Inflammatory macrophage treated with lipopolysaccharide for 4 hours (primary cell): ENCODE data around the gene MAP1A.

Experiments used
- DNase-seq: peaks from one replicate; pipeline ENCODE4 v3.0.0-alpha.2; 2020

Gene MAP1A

DNA sequence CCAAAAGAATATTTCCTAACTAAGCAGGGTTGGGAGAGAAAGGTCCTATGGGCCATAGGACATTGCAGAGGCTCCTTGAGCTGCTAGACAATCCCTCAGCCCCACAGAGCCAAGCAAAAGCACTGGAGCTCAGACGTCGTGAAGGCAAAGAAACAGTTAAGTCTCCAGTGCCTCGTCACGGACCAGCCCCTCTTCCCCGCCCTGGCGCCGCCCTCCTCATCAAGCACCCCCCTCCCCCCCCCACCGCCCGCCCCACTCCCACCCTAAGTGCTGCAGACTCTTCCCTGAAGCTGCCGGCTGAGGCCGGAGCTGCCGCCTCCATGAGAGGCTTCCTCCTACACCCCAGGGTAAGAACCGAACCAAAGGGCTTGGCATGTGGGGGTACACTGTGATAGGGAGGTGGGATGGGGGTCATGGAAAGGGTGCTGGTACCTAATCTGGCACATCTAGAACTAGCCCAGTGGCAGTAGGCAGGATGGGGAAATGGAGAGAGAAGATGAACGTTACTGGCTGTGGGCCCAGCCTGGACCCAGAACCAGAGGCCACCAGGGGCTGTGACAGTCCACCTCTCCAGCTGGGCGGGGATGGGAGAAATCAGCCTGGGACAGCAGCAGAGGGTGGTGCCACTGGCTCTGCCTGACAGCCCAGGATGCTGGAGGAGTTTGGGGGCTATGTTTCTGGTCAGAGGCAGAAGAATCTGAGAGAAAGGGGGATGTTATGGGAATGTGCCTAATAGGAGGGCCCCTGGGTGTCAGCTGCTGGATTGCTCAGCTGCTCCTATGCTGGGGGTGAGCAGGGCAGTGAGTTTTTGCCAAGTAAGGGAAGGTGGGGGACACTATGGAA is at the start of gene MAP1A:
Gene MAP1A (plus strand): TSS at position 255 of the 843 bp plus-strand sequence. CDS start 3,866 bp downstream, outside the sequence.
- no peak for DNase-seq

DNA sequence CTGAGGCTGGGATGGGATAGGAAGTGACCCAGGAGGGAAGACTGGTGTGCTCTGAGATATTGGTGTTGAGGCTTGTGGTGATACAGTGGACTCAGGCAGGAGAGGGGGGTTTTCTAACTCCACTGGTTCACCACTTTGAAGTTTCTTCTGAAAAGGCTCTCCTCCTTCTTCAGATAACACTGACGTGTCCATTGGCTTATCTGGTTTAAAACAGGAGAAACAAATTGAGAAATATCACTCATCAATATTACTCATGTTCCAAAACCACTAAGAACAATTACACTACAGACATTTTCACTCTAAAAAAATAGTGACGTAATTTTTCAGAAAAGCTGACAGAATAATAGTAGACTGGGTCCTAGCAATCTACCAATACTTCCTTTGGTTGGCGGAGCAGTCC is 47.5 kb upstream of the MAP1A start:
- DNase-seq = no peak

DNA sequence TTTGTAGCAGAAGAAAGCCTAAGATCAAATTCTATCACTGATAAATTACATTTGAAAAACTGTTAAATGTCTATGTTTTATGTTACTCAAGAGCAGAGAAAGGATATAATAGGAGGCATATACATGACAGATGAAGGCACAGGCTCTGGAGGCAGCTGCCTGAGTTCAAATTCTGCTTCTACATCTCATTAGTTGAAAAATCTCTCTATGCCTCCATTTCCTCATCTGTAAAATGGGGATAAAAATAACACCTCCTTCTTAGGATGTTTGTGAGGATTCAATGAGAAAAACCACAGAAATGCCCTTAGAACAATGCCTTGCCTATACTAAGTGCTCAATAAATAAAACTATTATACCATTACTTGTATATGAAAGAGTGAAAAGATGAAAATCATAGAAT is 45.4 kb upstream of the MAP1A start:
- no peak for DNase-seq

DNA sequence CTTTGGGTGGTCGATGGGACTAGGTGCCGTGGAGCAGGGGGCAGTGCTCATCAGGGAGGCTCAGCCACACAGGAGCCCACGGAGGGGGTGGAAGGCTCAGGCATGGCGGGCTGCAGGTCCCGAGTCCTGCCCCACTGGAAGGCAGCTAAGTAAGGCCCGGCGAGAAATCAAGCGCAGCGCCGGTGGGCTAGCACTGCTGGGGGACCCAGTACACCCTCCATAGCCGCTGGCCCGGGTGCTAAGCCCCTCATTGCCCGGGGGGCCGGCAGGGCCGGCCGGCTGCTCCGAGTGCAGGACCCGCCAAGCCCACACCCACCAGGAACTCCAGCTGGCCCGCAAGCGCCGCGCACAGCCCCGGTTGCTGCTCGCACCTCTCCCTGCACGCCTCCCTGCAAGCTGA is 43.5 kb upstream of the MAP1A start:
- no peak for DNase-seq

DNA sequence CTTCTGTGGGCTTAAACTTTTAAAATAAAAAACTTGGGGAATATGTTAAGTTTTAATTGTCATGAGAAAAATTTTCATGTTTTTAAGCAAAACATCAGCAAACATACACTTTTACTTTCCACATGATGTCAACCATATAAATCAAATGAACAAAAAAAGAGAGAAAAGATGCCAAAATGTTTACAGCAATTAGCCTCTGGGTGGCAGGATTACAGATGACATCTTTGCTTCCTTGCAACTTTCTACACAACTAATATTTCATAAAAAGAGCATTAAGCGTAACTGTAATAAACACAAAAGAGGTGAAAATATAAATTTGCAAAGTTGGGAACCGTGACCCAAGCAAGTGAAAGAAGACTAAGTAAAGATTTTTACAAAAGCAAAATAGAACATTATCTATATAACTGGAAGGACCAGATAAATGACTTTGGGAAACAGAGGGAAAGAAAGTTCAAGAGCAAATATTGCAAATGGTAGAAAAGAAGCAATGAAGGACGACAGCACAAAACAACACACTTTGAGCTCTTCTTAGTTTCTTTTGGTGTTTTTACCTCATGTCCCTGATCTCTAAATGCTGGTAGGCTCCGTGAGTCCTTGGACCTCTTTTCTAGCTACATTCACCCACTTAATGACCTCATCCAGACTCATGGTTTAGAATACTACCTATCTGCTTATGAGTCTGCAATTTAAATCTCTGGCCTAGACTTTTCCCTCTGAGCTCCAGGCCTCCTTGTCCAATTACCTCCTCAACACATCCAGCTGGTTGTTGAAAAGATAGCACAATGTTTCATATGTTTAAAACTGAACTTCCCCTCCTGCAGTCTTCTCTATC is 33.9 kb upstream of the MAP1A start:
- peak; percentile 20 for DNase-seq

DNA sequence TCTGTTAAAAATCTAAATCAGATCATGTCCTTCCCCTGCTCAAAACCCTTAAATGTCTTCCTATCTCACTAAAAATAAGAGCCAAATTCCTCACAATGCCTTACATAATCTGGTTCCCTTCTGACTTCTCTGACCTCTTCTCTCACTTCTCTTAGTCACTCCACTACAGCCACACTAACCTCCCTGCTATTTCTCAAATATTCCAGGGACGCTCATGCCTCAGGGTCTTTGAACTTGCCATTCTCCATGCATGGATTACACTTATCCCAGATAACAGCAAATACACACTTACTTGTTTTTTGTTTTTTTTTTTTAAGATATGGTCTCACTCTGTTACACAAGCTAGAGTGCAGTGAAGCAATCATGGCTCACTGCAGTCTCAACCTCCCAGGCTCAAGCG is 33.0 kb upstream of the MAP1A start:
- peak; percentile 27 for DNase-seq

DNA sequence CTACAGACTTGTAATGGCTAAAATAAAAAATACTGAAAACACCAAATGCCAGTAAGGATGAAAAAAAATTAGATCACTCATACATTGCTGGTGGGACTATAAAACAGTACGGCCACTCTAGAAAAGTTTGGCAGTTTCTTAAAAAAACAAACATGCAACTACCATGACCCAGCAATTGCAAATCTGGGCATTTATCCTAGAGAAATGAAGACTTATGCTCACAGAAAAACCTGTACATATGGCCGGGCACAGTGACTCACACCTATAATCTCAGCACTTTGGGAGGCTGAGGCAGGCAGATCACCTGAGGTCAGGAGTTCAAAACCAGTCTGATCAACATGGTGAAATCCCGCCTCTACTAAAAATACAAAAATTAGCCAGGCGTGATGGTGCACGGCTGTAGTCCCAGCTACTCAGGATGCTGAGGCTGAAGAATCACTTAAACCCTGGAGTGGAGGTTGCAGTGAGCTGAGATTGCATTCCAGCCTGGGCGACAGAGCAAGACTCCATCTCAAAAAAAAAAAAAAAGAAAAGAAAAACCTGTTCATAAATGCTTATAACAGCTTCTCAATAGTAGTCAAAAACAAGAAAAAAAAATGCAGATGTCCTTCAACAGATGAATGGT is 30.0 kb upstream of the MAP1A start:
- no peak for DNase-seq

DNA sequence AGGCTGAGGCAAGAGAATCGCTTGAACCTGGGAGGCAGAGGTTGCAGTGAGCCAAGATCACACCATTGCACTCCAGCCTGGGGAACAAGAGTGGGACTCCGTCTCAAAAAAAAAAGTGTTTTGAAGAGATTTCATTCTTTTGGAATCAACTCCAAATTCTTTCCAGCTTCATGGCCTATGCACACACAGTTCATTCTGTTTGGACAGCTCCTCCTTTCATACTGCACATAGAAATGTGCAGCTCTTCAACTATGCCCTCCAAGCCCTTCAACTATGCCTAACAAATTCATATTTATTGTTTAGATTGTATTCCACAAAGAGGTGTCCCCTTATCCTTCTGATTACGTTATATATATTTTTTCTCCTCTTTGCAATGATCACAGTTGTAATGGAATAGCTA is 28.6 kb upstream of the MAP1A start:
- no peak for DNase-seq

DNA sequence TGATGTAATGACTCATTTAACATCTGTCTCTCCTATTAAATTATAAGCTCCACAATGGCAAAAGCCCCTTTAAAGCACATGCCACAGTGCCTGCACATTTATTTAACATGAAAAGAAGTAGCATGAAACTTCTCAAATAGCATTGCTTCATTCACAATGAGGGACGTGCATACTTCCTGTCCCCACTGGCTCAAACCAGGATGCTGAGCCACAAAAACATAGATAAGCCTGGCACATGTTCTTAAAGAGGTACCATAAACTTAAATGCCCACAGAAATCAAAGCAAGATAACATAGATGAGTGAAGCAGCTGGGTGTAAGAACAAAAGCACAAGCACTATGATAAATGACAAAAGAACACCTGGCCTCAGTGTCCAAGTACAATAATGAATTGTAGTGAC is 28.2 kb upstream of the MAP1A start:
- DNase-seq = no peak

DNA sequence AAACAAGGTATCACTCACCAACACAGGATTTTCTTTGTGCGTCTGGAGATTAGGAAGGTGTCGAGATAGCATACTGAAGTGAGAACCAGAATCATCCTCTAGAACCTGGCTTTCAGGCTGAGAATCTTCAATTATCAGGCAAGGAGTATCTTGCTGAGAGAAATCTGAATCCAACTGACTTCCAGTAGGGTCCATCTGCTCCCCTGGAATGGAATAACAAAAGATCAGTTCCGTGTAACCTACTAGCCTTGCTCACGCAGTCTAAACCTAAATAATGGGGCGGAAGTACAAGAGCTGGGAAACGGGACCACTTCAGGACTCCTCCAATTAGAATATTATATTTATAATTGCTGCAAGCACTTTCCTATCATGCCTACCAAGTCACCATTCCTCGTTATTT is 25.1 kb upstream of the MAP1A start:
- no peak for DNase-seq

DNA sequence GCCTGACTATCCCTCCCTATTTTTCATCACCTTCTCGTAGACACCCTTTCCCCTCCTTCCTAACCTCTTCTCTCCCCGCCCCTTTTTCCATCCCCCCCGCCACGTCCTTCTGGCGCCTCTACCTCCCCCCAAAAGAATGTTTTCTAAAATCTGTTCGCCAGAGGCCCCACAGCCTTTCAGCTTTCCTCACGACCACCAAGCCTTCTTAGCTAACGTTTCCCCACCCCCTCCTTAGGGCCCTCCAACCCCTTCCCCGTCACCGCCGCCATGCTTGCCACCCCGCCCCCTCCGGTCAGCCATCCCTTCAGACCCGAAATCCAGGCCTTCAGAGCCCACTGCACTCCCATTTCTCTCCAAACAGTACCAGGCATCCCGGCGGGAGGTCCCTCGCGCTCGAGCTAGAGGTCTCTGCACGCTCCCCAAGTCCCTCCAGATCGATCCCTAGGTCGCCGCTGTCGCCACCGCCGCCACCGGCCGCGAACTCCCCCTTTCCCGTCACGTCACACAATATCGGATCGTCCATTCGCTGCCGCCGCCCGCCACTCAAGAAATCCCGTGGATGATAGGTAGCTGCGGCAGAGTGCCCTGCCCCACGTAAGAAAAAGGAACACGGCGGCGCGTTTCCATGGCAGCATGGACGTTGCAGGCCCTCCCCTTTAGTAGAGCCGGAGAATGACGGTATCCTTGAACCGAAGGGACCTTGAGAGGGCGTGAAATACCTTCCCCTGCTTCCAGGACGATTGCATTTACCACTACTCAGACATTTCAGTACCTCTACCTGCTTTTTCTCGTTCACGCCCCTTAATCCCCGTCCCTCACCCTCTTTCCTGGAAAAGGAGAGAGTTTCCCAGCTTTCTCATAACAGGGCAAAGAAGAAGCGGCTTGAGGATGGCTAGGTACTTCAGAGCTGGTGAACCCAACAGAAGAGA is 24.5 kb upstream of the MAP1A start, which contains the start of gene TP53BP1:
Gene TP53BP1 (minus strand): TSS at position 484 of the 929 bp plus-strand sequence. CDS start 113 bp downstream, at position 371.
- peak; percentile 96 for DNase-seq

DNA sequence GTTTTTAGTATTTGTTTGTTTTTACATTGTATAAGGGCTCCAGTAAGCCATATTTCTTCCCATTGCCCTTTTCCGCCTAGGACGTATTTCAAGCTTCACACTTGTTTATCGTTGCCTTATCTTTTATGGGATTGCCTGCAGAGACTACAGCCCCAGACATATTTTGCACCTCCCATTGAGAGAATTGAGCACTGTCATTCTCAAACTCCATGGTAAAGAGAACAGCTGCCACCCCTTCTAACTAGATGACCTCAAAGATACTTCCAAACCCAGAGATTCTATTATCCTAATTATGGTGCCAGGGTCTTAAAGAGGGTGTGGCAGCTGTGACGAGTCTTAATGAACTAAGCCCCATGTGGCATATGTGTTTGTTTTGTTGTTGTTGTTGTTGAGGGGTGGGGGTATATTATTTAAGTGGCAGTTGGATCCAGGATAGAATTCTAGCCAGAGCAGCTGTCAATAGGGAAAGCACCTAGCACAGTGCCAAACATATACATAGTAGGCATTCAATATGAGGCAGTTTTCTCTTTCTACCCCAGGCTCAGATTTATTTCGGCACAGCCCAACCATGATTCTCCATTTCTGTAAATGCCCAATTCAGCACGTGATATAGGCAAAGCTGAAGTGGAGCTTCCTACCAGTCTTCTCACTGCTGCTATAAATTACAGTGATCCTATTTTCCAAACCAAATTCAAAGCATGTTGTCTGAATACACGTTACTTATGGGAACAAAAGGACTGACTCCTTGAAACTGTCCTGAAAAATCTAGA is 23.5 kb upstream of the MAP1A start:
- no peak for DNase-seq

DNA sequence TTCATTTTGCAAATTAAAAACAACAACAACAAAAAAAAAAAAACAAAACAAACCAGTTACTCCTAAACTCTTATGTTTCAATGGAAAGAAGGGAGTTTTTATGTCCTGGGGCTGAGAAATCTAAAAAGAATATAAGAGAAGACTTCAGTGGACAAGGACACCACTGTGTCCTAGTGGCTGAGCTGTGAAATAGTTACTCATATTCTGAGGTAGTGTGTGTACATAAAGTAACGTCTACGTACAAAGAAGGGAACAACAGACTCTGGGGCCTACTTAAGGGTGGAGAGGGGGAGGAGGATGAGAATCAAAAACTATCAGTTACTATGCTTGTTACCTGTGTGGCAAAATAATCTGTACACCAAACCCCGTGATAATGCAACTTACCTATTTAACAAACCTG is 18.4 kb upstream of the MAP1A start:
- no peak for DNase-seq

DNA sequence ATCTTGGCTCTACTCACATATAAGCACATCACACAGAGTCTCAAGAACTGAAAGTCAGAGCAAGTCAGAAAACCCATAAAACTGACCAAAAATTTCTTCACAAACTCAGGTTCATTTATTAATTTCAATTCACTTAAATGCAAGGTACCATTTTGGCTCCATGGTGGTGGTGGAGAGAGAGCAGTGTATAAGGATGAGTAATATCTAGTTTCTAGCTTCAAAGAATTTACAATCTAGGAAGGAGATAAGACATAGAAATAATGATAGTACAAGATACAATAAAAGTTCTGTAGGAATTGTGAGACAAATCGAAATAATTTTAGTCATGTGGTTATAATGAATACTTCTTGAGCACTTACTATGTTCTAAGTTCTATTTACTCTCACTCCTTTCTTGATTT is 17.8 kb upstream of the MAP1A start:
- no peak for DNase-seq

DNA sequence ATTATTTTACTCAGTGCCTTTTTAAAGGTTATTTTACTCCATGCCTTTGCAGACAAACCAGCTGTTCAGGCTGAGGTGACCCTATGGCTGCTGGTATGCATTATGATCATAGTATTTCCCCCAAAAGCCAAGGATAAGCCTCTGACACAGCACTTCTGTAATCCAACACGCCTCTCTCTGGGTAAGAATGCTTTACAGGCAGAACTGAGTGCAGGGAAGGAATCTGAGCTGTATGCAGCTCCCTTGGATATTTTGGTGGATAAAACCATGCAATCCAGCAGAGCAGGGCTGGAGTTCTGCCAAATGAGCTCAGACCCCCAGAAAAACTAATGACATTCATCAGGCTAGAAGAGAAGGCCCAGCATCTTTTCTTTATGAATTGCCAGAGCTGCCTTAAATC is 11.7 kb upstream of the MAP1A start:
- DNase-seq = no peak

DNA sequence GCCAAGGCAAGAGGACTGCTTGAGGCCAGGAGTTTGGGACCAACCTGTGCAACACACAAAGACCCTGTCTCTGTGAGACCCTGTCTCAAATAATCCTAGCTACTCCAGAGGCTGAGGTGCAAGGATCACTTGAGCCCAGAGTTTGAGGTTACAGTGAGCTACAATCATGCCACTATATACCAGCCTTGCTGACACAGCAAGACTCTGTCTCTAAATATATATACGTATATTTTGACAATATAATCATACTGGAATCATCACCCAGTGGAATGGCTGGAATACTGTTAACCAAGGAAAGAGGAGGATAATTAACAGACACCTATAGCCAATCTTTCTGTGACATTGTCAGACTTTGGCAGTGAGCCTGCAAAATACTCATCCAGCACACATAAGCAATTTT is 9.0 kb upstream of the MAP1A start:
- no peak for DNase-seq

DNA sequence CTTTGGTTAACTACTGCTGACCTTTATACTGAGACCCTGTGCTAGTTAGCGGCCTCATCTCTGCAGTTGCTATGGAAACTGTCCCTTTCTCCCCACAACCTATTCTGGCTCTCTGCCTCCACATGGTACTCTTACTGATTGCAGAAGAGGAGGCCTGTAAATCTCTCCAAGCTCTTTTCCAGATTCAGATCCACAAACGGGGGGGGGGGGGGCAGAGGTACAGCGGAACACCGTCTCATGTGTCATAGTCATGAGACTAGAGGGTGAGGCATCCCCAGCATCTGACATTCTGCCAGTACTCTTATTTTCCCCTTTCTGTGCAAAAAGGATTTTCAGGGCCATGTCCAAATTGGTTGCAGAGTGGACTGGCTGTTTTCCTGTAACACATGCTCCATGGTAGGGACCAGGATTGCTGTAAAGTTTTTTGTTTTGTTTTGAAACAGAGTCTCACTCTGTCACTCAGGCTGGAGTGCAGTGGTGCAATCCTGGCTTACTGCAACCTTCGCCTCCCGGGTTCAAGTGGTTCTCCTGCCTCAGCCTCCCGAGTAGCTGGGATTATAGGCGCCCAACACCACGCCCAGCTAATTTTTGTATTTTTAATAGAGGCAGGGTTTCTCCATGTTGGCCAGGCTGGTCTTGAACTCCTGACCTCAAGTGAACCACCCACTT is 8.3 kb upstream of the MAP1A start:
- DNase-seq = peak; percentile 16

DNA sequence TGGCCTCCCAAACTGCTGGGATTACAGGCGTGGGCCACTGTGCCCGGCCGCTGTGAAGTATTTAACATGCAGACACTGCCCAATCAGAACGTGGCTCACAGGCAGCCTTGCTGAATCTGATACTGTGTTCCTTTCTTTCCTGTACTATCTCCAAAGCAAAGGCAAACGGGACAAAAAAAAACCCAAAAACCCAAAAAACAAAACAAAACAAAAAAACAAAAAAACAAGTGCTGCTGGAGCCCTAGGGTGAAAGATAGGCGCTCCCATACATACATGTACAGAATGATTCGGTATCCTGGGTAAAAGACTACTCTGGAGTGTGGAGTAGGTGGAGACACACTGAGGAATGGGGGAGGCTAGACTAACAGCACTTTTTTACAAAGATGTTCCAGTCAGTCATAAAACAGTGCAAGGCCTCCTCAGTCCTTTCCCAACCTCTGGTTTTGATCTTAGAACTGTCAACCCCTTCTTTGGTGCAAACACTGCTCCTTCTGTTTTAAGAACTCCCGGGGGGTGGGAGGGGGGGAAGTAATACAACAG is 7.7 kb upstream of the MAP1A start:
- no peak for DNase-seq

DNA sequence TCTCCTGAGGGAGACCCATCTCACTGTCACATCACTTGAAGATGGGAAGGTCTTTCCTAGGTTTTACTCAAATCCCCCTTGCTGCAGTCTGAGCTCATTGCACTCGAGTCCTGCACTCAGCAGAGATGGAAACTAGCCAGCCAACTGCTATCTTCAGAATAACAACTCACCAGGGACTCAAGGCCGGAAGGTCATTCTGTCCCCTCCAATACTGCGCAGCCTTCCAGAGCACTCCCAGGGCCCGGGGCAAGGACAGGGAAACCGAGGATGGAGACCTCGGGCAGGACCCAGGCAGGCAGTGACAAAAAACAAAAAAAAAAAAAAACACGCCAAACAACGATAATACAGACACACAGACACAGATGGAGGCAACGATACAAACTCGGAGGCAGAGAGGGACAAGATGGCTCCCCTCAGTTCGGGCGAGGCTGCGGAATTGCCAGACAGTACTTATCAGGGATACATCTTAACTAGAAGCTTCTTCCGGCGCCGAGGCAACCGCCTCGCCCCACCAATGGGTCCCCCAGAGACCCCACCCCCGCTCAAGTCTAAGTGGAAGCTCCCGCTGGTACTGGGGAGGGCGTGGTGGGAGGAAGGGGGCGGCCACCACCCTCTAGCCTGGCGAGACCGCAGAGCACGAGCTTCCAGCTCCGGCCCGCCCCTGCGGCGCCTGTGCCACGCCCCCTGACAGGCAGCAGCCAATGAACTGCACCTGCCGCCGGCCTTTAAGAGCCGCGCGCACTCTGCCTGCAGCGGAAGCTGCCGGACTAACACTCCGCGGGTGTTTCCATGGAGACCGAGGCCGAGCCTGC is 7.0 kb upstream of the MAP1A start:
- DNase-seq = peak; percentile 97
